Suprapubic skin (tissue), 3 donors: ENCODE results near the gene COL4A3.

Experiments
- EP300 ChIP-seq: sonication (generic); formaldehyde crosslinking; IDR thresholded peaks from one replicate; pipeline ENCODE4 v1.6.1; 2017; ENCODE audit warnings: antibody characterized with exemption
- TF ChIP-seq, protein P1 (sequence below), 2 donors: fragments of 200-600 bp in 1 of 2; fragments of 450-650 bp in 1 of 2; sonication (generic) in 1 of 2; IDR thresholded peaks; one replicate each; pipeline ENCODE4 v1.5.1; 2016 to 2019; ENCODE audit warnings: antibody characterized with exemption in 2 of 2, mild to moderate bottlenecking in 1 of 2, moderate library complexity in 1 of 2

DNA sequence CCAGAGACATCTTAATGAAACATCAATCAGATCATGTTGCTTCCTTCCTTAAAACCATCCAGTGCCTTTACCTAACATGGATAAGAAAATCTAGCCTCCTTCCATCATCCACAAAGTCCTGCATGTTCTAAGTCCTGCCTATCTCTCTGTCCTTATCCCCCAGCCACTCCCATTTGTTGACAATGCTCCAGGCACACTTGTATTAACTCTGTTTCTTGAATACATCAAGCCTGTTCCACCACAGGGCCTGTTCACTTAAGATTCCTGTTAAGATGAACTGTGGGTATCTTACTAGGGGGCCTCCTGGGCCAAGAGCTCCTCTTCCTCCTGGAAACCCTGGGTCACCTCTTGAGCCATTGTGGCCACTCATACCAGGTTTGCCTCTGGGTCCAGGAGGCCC, 46.1 kb upstream of the COL4A3 start:
- TF ChIP-seq EP300, result no peak
- TF ChIP-seq, protein P1, sequence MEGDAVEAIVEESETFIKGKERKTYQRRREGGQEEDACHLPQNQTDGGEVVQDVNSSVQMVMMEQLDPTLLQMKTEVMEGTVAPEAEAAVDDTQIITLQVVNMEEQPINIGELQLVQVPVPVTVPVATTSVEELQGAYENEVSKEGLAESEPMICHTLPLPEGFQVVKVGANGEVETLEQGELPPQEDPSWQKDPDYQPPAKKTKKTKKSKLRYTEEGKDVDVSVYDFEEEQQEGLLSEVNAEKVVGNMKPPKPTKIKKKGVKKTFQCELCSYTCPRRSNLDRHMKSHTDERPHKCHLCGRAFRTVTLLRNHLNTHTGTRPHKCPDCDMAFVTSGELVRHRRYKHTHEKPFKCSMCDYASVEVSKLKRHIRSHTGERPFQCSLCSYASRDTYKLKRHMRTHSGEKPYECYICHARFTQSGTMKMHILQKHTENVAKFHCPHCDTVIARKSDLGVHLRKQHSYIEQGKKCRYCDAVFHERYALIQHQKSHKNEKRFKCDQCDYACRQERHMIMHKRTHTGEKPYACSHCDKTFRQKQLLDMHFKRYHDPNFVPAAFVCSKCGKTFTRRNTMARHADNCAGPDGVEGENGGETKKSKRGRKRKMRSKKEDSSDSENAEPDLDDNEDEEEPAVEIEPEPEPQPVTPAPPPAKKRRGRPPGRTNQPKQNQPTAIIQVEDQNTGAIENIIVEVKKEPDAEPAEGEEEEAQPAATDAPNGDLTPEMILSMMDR (IDR thresholded peaks at IDR 0.05), result no peak
